IMR-90 (cell line): Measurements from ENCODE around the gene ANKRD26. TPM values are rescaled to one million over a fixed set of nuclear protein-coding genes. Genes with fewer than 3 reads are reported as not detected.

Experiments used
- ATAC-seq: fragments of 200-7000 bp; cut with Tn5 transposase; 2 replicates; pipeline ENCODE4 v1.9.1; 2020; ENCODE audit warnings: low read depth, mild to moderate bottlenecking, moderate library complexity
- BruUV-seq: library from RNA; stranded (reverse); fragments of 400-500 nt; replicated peaks from 2 replicates; lab custom pipeline; 2021; lab: Mats Ljungman, UMichigan
- CTCF ChIA-PET: fragments of 300-600 bp; formaldehyde crosslinking; extraction: SDS; loops from one replicate; lab custom pipeline; 2021; ENCODE audit warnings: antibody characterized with exemption; lab: Yijun Ruan, JAX
- POLR2A ChIA-PET: fragments of 300-600 bp; sonication (Branson Sonifier 250); formaldehyde crosslinking; loops from one replicate; lab custom pipeline; 2022; ENCODE audit warnings: antibody characterized with exemption; ENCODE audit not compliant: unreplicated experiment; lab: Charles Lee
- DNase-seq: peaks from one replicate; pipeline ENCODE4 v3.0.0; 2013
- H2AFZ ChIP-seq: replicated peaks from 2 replicates; pipeline ENCODE3; 2013; ENCODE audit warnings: low read length, mild to moderate bottlenecking; ENCODE audit not compliant: poor library complexity
- H2AK5ac ChIP-seq: 2 replicates; pipeline ENCODE4 v1.6.1; 2013; ENCODE audit warnings: low read depth, low read length, inconsistent platforms
- H2AK9ac ChIP-seq: replicated peaks from 2 replicates; pipeline ENCODE3; 2013; ENCODE audit warnings: mild to moderate bottlenecking, low read depth, low read length, moderate library complexity; ENCODE audit not compliant: poor library complexity
- H2BK120ac ChIP-seq: 2 replicates; pipeline ENCODE4 v1.6.1; 2013; ENCODE audit warnings: low read depth, low read length, inconsistent platforms
- H2BK15ac ChIP-seq: 3 replicates; pipeline ENCODE4 v1.6.1; 2013; ENCODE audit warnings: low read depth, low read length, inconsistent platforms
- H2BK20ac ChIP-seq: 2 replicates; pipeline ENCODE4 v1.6.1; 2013; ENCODE audit warnings: low read depth, mild to moderate bottlenecking, inconsistent platforms, low read length, moderate library complexity
- H2BK5ac ChIP-seq: 2 replicates; pipeline ENCODE4 v1.6.1; 2013; ENCODE audit warnings: mild to moderate bottlenecking, low read depth, low read length, inconsistent platforms; ENCODE audit not compliant: poor library complexity, severe bottlenecking
- H3K14ac ChIP-seq: replicated peaks from 2 replicates; pipeline ENCODE4 v1.6.1; 2013; ENCODE audit warnings: low read depth, low read length, inconsistent platforms
- H3K18ac ChIP-seq: 2 replicates; pipeline ENCODE4 v1.6.1; 2013; ENCODE audit warnings: low read depth, low read length, control low read depth
- H3K23ac ChIP-seq: 2 replicates; pipeline ENCODE4 v1.6.1; 2013; ENCODE audit warnings: low read depth, low read length, inconsistent platforms
- H3K27ac ChIP-seq: 2 replicates; pipeline ENCODE4 v1.5.1; 2013; ENCODE audit warnings: mild to moderate bottlenecking, control low read depth, low read length; ENCODE audit not compliant: insufficient read depth
- H3K27me3 ChIP-seq: 2 replicates; pipeline ENCODE4 v1.6.1; 2013; ENCODE audit warnings: low read length; ENCODE audit not compliant: control insufficient read depth, insufficient read depth
- H3K36me3 ChIP-seq: 2 replicates; pipeline ENCODE4 v1.6.1; 2013; ENCODE audit warnings: low read length, mixed read lengths; ENCODE audit not compliant: control insufficient read depth, insufficient read depth
- H3K4ac ChIP-seq: 2 replicates; pipeline ENCODE4 v1.6.1; 2013; ENCODE audit warnings: low read depth, low read length, inconsistent platforms
- H3K4me1 ChIP-seq: 2 replicates; pipeline ENCODE4 v1.6.1; 2013; ENCODE audit warnings: low read length, mixed read lengths; ENCODE audit not compliant: control insufficient read depth, insufficient read depth
- H3K4me2 ChIP-seq: 2 replicates; pipeline ENCODE4 v1.6.1; 2013; ENCODE audit warnings: low read depth, mild to moderate bottlenecking, control low read depth, low read length, moderate library complexity
- H3K4me3 ChIP-seq: 2 replicates; pipeline ENCODE4 v1.5.1; 2013; ENCODE audit warnings: low read depth, mild to moderate bottlenecking, control low read depth, low read length, moderate library complexity; ENCODE audit not compliant: insufficient read depth
- H3K56ac ChIP-seq: 2 replicates; pipeline ENCODE4 v1.6.1; 2013; ENCODE audit warnings: low read length, inconsistent platforms; ENCODE audit not compliant: insufficient read depth; ENCODE audit errors: extremely low read depth
- H3K79me1 ChIP-seq, 2 experiments: 2 replicates each; pipeline ENCODE4 v1.6.1; 2013; ENCODE audit warnings: low read length in 2 of 2, inconsistent platforms in 1 of 2, low read depth in 1 of 2
- H3K9ac ChIP-seq: 2 replicates; pipeline ENCODE4 v1.6.1; 2013; ENCODE audit warnings: low read depth, low read length, control low read depth
- H3K9me1 ChIP-seq: 2 replicates; pipeline ENCODE4 v1.6.1; 2013; ENCODE audit warnings: low read length, inconsistent platforms; ENCODE audit not compliant: insufficient read depth
- H3K9me3 ChIP-seq: 2 replicates; pipeline ENCODE4 v1.6.1; 2013; ENCODE audit warnings: low read length; ENCODE audit not compliant: control insufficient read depth, insufficient read depth
- H4K20me1 ChIP-seq: 2 replicates; pipeline ENCODE4 v1.6.1; 2013; ENCODE audit warnings: low read length, inconsistent platforms; ENCODE audit not compliant: insufficient read depth
- H4K5ac ChIP-seq: 2 replicates; pipeline ENCODE4 v1.6.1; 2013; ENCODE audit warnings: mild to moderate bottlenecking, low read depth, low read length, control low read depth
- H4K8ac ChIP-seq, 2 experiments: 2 replicates each; pipeline ENCODE4 v1.6.1; 2013; ENCODE audit warnings: low read depth in 2 of 2, low read length in 2 of 2, control low read depth in 1 of 2, inconsistent platforms in 1 of 2
- H4K91ac ChIP-seq: 2 replicates; pipeline ENCODE4 v1.6.1; 2013; ENCODE audit warnings: low read depth, low read length, inconsistent platforms; ENCODE audit not compliant: insufficient read depth
- BHLHE40 ChIP-seq: fragments of 150-350 bp; IDR thresholded peaks from 2 replicates; pipeline ENCODE4 v1.6.1; 2016; ENCODE audit warnings: mild to moderate bottlenecking, low read depth, low read length
- CEBPB ChIP-seq: IDR thresholded peaks from 2 replicates; pipeline ENCODE4 v1.6.1; 2012; ENCODE audit warnings: low read depth, low read length, improper control_type of control experiment
- CHD1 ChIP-seq: IDR thresholded peaks from 2 replicates; pipeline ENCODE4 v1.6.1; 2012; ENCODE audit warnings: low read depth, low read length, improper control_type of control experiment
- FOS ChIP-seq: fragments of 150-350 bp; IDR thresholded peaks from 2 replicates; pipeline ENCODE4 v1.6.1; 2016; ENCODE audit warnings: low read depth, low read length
- MAFK ChIP-seq: IDR thresholded peaks from 2 replicates; pipeline ENCODE4 v1.6.1; 2012; ENCODE audit warnings: low read depth, low read length, improper control_type of control experiment
- MAZ ChIP-seq: IDR thresholded peaks from 2 replicates; pipeline ENCODE4 v1.6.1; 2012; ENCODE audit warnings: low read depth, mild to moderate bottlenecking, low read length, improper control_type of control experiment, moderate library complexity, borderline replicate concordance
- MXI1 ChIP-seq: IDR thresholded peaks from 2 replicates; pipeline ENCODE4 v1.6.1; 2012; ENCODE audit warnings: low read depth, mild to moderate bottlenecking, low read length, moderate library complexity, borderline replicate concordance
- NFE2L2 ChIP-seq: fragments of 150-350 bp; IDR thresholded peaks from 2 replicates; pipeline ENCODE4 v1.6.1; 2016; ENCODE audit warnings: low read depth, mild to moderate bottlenecking, low read length
- POLR2A ChIP-seq: IDR thresholded peaks from 2 replicates; pipeline ENCODE4 v1.6.1; 2012; ENCODE audit warnings: mild to moderate bottlenecking, low read depth, low read length
- RAD21 ChIP-seq: IDR thresholded peaks from 2 replicates; pipeline ENCODE4 v1.6.1; 2012; ENCODE audit warnings: low read length, improper control_type of control experiment
- RCOR1 ChIP-seq: IDR thresholded peaks from 2 replicates; pipeline ENCODE4 v1.6.1; 2012; ENCODE audit warnings: mild to moderate bottlenecking, low read length, improper control_type of control experiment; ENCODE audit not compliant: insufficient replicate concordance
- RFX5 ChIP-seq: IDR thresholded peaks from 2 replicates; pipeline ENCODE4 v1.8.0; 2012; ENCODE audit warnings: low read depth, mild to moderate bottlenecking, low read length, moderate library complexity
- SMC3 ChIP-seq: fragments of 150-350 bp; IDR thresholded peaks from 2 replicates; pipeline ENCODE4 v1.6.1; 2016; ENCODE audit warnings: low read depth, mild to moderate bottlenecking, antibody characterized with exemption, low read length, moderate library complexity
- WGBS, 2 experiments: methylation state at CpG; one replicate each; pipeline versions ENCODE4 v1.1.5 to v1.1.7; 2013; ENCODE audit warnings: missing lambda C conversion rate in 2 of 2; ENCODE audit not compliant: insufficient read length in 1 of 2; ENCODE audit errors: extremely low coverage in 2 of 2; 5-methylcytosine and 5-hydroxymethylcytosine counted together
- dilution Hi-C: fragments of 300-500 bp; cut with HindIII; formaldehyde crosslinking; loops from one replicate; pipeline ENCODE4 v1.14.3; 2018; ENCODE audit warnings: low sequenced_read_pairs; ENCODE audit not compliant: unreplicated experiment
- in situ Hi-C: fragments of 300-500 bp; cut with MboI; formaldehyde crosslinking; loops from 3 replicates; pipeline ENCODE4 v1.14.3; 2019; ENCODE audit warnings: low sequenced_read_pairs, inconsistent platforms, mixed read lengths
- intact Hi-C: fragments of 100-400 bp; cut with micrococcal nuclease; formaldehyde crosslinking; loops from 2 replicates; pipeline ENCODE4 v1.10.0; 2022
- polyA plus RNA-seq, 3 experiments: library from polyadenylated mRNA; depleted of rRNA; stranded (reverse); fragments of >200 nt; gene quantifications; 2 replicates each; pipeline ENCODE4 v1.2.3, GENCODE V29; 2012; ENCODE audit warnings: low replicate concordance in 1 of 3
- total RNA-seq: library from RNA; depleted of rRNA; stranded (reverse); fragments of >200 nt; gene quantifications from 2 replicates; pipeline ENCODE4 v1.2.3, GENCODE V29; 2012
- TF ChIP-seq, protein P1 (sequence below): conservative IDR thresholded peaks from 2 replicates; pipeline ENCODE4 v1.5.1; 2012; ENCODE audit warnings: mild to moderate bottlenecking, low read depth, low read length, improper control_type of control experiment
- TF ChIP-seq, protein P2 (sequence below): fragments of 150-350 bp; IDR thresholded peaks from 2 replicates; pipeline ENCODE4 v1.6.1; 2016; ENCODE audit warnings: low read depth, mild to moderate bottlenecking, low read length, moderate library complexity, borderline replicate concordance
- TF ChIP-seq, protein P3 (sequence below): fragments of 150-350 bp; IDR thresholded peaks from 2 replicates; pipeline ENCODE4 v1.6.1; 2017; ENCODE audit warnings: mild to moderate bottlenecking, antibody characterized with exemption, low read length, low read depth

Gene ANKRD26
- total and polyA plus RNA-seq, 2 of the 4 experiments (the other 2 are of a cell fraction) = 1.3 to 4.8 TPM

DNA sequence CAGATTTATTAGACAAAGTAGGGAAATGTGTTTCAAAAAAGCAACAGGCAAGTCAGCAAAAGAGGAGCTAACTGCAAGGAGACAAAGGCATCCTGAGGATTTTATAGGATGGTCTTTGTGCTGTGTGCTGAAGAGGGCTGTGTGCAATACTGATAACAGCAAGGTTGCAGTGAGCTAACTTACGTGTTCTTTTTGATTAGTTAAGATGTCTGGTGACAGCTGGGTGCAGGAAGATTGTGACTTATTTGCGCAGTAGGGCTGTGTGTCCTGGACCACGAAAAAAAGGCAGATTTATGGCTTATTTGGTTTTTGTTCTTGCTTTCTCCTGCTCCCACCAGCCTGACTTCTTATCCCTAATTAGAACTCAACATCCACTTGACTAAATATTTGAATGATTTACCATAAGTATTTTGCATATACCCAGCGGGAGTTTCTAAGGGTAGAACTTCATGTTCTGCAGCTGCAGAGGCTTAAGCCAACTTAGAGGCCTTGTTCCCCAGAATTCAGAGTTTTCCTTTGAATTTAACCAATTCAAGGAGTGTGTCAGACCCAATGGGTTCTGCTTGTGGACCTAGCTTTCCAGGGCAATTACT lies 119.0 kb downstream of the ANKRD26 start:
- H4K20me1 ChIP-seq = no peaks in the 10 kb centered on the region
- dilution Hi-C loops = no loop called here
- ATAC-seq (no peak), DNase-seq (no peak)
- no peak overlapping the region for H4K5ac ChIP-seq
- no peak overlapping the region for H3K4ac ChIP-seq
- TF ChIP-seq, protein P1, sequence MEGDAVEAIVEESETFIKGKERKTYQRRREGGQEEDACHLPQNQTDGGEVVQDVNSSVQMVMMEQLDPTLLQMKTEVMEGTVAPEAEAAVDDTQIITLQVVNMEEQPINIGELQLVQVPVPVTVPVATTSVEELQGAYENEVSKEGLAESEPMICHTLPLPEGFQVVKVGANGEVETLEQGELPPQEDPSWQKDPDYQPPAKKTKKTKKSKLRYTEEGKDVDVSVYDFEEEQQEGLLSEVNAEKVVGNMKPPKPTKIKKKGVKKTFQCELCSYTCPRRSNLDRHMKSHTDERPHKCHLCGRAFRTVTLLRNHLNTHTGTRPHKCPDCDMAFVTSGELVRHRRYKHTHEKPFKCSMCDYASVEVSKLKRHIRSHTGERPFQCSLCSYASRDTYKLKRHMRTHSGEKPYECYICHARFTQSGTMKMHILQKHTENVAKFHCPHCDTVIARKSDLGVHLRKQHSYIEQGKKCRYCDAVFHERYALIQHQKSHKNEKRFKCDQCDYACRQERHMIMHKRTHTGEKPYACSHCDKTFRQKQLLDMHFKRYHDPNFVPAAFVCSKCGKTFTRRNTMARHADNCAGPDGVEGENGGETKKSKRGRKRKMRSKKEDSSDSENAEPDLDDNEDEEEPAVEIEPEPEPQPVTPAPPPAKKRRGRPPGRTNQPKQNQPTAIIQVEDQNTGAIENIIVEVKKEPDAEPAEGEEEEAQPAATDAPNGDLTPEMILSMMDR = no peak
- TF ChIP-seq POLR2A (no peak), CEBPB (no peak), RCOR1 (no peak), RAD21 (no peak), MAZ (no peak), CHD1 (no peak), RFX5 (no peak), BHLHE40 (no peak), MXI1 (no peak), FOS (no peak), MAFK (no peak), SMC3 (no peak), NFE2L2 (no peak)
- TF ChIP-seq, protein P2, sequence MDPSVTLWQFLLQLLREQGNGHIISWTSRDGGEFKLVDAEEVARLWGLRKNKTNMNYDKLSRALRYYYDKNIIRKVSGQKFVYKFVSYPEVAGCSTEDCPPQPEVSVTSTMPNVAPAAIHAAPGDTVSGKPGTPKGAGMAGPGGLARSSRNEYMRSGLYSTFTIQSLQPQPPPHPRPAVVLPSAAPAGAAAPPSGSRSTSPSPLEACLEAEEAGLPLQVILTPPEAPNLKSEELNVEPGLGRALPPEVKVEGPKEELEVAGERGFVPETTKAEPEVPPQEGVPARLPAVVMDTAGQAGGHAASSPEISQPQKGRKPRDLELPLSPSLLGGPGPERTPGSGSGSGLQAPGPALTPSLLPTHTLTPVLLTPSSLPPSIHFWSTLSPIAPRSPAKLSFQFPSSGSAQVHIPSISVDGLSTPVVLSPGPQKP = no peak
- TF ChIP-seq, protein P3, sequence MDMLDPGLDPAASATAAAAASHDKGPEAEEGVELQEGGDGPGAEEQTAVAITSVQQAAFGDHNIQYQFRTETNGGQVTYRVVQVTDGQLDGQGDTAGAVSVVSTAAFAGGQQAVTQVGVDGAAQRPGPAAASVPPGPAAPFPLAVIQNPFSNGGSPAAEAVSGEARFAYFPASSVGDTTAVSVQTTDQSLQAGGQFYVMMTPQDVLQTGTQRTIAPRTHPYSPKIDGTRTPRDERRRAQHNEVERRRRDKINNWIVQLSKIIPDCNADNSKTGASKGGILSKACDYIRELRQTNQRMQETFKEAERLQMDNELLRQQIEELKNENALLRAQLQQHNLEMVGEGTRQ = no peak
- no peak overlapping the region for H3K27ac ChIP-seq
- H3K9ac ChIP-seq = no peak overlapping the region
- CTCF ChIA-PET = no interaction called here
- POLR2A ChIA-PET = no interaction called here
- no peak overlapping the region for H2BK20ac ChIP-seq
- in situ Hi-C loops = no loop called here
- H3K27me3 ChIP-seq = no peaks in the 10 kb centered on the region
- no peak overlapping the region for H3K18ac ChIP-seq
- H4K91ac ChIP-seq = no peak overlapping the region
- H3K4me1 ChIP-seq = no peaks in the 10 kb centered on the region
- no peak overlapping the region for H3K14ac ChIP-seq
- no peaks in the 10 kb centered on the region for H3K36me3 ChIP-seq
- no peak overlapping the region for H3K4me2 ChIP-seq
- H3K9me1 ChIP-seq = peaks cover 3% of the 10 kb centered on the region; the same call in 1 of the 2 replicates
- no peak overlapping the region for H2BK120ac ChIP-seq
- H2BK15ac ChIP-seq = no peak overlapping the region
- no peak overlapping the region for H2AK5ac ChIP-seq
- no peak overlapping the region for H2BK5ac ChIP-seq
- H2AFZ ChIP-seq = no peak overlapping the region
- no peaks in the 10 kb centered on the region for H3K79me1 ChIP-seq
- H3K4me3 ChIP-seq = no peak overlapping the region
- BruUV-seq = no TSS peak
- no peak overlapping the region for H2AK9ac ChIP-seq
- H3K9me3 ChIP-seq = no peaks in the 10 kb centered on the region
- H3K23ac ChIP-seq = no peak overlapping the region
- WGBS, 2 experiments = no CpG with 5 or more reads among the region's 4 CpGs
- intact Hi-C loops = no loop called here
- no peak overlapping the region for H3K56ac ChIP-seq
- no peak overlapping the region for H4K8ac ChIP-seq
